Glomerular visceral epithelial cell (primary cell): ENCODE results near the gene ATL2.
"Not testable (repeated sequence)": the region's sequence is repeated elsewhere in the genome, so short reads cannot be mapped to it uniquely, and the experiment has no call there.

Source experiments
- DNase-seq: peaks from one replicate; pipeline ENCODE4 v3.0.0-alpha.2; 2016; ENCODE audit errors: extremely low spot score

The ATL2 gene

GRCh38 chr2:38390947-38391346 lies 13.9 kb upstream of the ATL2 start:
- no peak for DNase-seq

- no peak for DNase-seq
These were observed 10.8 kb upstream of the ATL2 start for GRCh38 chr2:38387887-38388286.

- no peak for DNase-seq
These were observed 9.7 kb upstream of the ATL2 start for GRCh38 chr2:38386821-38387220.

- no peak for DNase-seq
These were observed 9.3 kb upstream of the ATL2 start for GRCh38 chr2:38386377-38386776.

DNA sequence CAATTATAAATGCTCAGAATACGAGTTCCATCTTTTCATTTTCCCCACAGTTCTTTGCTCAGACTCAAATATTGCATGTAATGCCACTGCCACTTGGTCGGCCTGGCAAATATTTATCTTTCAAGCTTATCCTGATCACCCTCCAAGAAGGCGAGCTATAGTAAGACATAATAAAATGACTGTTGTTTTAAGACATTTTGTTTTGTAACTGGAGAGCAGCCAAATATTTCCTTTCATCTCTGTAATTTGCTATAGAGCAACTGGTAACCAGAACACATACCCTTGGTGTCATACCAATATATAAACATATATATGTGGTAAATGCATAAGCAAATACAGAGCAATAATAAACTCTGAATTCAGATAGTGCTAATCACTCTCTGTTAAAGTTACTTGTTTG lies 7.3 kb upstream of the ATL2 start:
- no peak for DNase-seq

DNA sequence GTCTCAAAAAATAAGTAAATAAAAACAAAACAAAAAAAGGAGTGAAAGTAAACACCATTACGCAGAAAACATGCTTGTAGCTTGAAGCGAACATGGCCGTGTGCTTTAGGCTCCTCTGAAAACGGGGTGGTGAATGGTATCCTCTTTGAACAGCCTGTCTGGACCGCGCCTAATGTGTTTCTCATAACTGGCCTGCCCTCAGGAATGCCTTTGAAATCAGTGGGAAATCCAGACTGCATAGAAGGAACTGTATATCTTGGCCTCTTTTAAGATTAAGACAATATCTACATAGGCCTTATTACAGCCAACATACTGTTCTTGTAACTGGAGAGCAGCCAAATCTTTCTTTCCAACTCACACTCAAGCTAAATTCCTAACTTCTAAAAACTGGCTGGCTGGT lies 6.7 kb upstream of the ATL2 start:
- not testable (repeated sequence) for DNase-seq

- DNase-seq, result no peak
These were observed 4.5 kb upstream of the ATL2 start for GRCh38 chr2:38381381-38382143.

GRCh38 chr2:38380397-38381130 lies 3.5 kb upstream of the ATL2 start:
- no peak for DNase-seq

DNA sequence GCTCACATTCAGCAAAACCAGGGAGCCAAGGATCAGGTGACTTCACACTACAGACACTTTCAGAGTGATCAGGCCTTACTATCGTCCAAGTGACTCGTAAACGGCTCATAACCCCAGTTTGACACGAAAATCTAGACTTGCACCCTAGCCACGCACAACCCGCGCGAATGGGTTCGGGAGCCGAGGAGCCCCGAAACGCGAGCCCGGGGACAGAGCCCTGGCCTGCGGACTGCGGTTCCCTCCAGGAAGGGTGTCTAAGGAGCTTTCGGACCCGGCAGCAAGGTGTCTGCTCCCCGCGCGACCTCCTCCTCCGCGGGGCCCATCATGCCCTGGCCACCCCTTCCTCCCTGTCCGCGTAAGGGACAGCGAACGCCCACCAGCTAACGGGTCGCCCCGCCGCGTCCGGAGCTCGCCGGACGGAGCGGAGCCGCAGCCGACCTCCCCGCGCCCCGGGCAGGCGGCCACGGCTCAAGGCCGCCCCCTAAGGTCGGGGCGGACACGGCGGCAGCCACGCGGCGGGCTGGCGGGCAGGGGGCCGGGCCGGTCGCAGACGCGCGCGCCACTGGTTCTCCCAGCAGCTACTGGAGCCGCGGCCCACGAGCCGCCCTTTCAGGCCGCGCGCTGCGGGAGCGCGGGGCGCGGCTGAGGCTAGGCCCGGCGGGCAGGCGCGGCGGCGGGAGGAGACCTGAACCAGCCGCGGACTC lies 575 bp downstream of the ATL2 start:
- DNase-seq, result peak; percentile 70

- peak; percentile 8 for DNase-seq
These were observed 1.3 kb downstream of the ATL2 start for GRCh38 chr2:38375696-38376345.

DNA sequence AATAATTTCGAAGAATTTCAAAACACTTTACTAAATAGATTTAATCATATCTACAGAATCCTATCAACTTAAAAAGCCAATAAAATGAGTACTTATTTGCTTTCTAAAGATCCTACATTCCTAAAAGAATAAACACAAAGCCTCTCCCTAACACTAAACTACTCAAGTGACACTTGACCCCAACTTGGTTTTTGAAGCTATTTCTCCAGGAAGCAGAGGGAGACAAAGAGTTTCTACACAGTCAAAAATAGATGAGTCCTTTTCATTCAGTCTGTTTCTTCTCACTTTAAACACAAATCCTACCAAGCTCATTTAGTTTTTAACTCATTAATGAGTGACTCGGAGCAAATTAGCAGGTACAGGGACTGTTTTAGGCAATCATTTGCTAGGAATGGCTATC lies 2.1 kb downstream of the ATL2 start:
- no peak for DNase-seq

GRCh38 chr2:38371235-38371634 lies 5.8 kb downstream of the ATL2 start:
- DNase-seq, result peak; percentile 43

DNA sequence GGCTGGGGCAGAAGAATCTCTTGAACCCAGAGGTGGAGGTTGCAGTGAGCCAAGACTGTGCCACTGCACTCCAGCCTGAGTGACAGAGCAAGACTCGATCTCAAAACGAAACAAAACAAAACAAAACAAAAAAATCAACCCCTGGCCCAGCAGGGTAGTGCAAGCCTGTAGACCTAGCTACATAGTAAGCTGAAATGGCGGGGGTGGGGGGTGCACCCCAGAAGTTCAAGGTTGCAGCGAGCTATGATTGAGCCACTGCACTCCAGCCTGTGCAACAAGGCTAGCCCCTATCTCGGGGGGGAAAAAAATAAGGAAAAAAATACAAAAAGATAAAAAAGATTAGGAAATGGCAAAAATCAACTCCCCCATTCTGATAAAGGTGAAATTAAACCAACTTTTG lies 6.4 kb downstream of the ATL2 start:
- no peak for DNase-seq

- no peak for DNase-seq
These were observed 14.8 kb downstream of the ATL2 start for GRCh38 chr2:38362232-38362631.

DNA sequence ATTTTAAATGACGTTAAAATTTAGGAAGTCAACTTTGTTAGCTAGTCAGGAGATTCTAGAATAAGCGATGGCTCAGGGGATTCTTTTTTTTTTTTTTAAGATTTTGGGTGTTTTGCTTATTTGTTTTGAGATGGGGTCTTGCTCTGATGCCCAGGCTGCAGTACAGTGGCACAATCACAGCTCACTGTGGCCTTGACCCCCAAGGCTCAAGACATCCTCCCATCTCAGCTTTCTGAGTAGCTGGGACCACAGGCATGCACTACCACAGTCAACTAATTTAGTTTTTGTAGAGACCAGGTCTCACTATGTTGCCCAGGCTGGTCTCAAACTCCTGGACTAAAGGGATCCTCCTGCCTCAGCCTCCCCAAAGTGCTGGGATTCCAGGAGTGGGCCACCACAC lies 16.9 kb downstream of the ATL2 start:
- DNase-seq, result no peak

GRCh38 chr2:38353402-38353801 lies 23.7 kb downstream of the ATL2 start:
- no peak for DNase-seq

- no peak for DNase-seq
These were observed 24.7 kb downstream of the ATL2 start for GRCh38 chr2:38352336-38352735.

DNA sequence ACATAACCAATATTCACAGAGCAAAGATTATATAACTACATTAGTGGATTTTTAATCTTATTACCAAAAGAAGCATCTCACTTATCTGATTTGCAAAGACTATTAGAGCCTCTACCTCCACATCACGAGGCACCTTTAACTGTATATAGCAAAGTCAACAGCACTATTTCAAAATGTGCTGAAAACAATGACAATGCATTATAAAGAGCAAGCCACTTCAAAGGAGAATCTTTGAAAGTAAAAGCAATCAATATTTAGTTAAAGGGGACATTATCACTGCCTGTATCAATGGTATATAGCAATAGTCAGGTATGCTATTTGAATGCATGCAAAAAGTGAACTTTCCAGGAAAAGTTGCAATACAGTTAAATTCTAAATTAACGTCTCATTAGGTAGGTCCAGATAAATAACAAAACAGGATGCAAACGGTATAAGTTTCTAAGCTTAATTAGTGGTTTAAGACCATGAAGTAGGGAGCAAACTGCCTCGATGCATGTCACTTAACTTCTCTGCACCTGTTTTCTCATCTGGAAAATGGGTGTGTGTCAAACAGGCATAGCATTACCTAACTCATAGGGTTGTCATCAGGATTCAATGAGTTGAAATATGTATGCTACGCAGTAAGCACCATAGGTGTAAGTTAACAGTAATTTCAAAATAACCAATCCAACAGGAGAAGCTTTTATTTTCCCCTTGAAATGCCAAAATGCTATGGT lies 31.6 kb downstream of the ATL2 start:
- DNase-seq, result no peak

GRCh38 chr2:38344813-38345212 lies 32.3 kb downstream of the ATL2 start:
- DNase-seq, result no peak

- DNase-seq, result no peak
These were observed 33.9 kb downstream of the ATL2 start for GRCh38 chr2:38343212-38343611.

GRCh38 chr2:38336621-38337020 lies 40.5 kb downstream of the ATL2 start:
- no peak for DNase-seq

DNA sequence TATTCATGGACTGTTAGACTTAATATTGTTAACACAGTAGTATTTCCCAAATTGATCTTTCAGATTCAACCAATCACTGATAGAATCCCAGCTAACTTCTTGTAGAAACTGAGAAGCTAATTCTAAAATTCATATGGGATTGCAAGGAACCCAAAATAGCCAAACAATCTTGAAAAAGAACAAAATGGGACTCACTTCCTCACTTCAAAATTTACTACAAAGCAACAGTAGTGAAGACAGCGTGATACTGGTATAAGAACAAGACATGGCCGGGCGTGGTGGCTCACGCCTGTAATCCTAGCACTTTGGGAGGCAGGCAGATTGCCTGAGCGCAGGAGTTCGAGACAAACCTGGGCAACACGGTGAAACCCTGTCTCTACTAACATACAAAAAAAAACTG lies 46.3 kb downstream of the ATL2 start:
- no peak for DNase-seq
